NCI-H1436 treated with DMSO at 0.1 percent for 48 hours (cell line): ENCODE results near the gene MAP3K6.

Experiments
- DNase-seq: peaks from one replicate; lab custom pipeline; 2025; lab: John Stamatoyannopoulos, UW

MAP3K6 gene

DNA sequence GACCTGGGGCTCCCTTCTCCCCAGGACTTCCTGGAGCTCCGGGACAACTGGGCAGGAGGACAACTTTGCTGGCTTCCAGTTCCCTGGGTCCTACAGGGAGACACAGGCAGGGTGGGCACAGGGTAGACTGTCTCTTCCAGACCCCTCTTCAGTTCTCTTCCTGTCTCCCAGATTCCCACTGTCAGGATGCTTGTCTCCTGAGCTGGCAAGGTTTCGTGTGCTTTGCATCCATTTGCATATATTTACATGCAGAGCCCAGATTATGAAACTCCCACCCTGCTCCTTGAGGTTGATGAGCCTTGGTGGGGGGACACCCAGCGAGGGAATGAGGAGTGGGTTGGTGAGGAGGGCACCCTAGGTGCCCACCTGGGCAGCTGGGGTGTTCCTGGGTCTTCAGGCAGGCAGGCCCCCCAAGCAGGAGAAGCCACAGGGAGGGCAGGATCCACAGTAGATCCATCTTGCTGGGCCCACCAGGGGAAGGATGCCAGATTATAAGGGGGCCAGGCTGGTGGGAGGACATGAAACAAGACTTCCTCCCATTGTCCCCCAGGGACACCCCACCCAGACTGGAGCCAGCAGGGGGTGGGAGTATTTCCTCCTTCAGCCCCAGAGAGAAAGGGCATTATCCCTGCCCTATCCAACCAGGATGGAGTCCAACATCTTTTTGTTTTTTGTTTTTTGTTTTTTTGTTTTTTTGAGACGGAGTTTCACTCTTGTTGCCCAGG, 7.8 kb upstream of the MAP3K6 start, which contains the start of gene FCN3:
Gene FCN3 (minus strand): TSS at position 463 of the 725 bp plus-strand sequence. CDS start 6 bp downstream, at position 457.
- no peak for DNase-seq

GRCh38 chr1:27372808-27373690, 6.3 kb upstream of the MAP3K6 start:
- no peak for DNase-seq

GRCh38 chr1:27372022-27372807, 5.5 kb upstream of the MAP3K6 start:
- DNase-seq = no peak

- DNase-seq = no peak
These were observed 2.3 kb upstream of the MAP3K6 start for GRCh38 chr1:27368869-27369582.

GRCh38 chr1:27367160-27367650, 444 bp upstream of the MAP3K6 start:
- no peak for DNase-seq

DNA sequence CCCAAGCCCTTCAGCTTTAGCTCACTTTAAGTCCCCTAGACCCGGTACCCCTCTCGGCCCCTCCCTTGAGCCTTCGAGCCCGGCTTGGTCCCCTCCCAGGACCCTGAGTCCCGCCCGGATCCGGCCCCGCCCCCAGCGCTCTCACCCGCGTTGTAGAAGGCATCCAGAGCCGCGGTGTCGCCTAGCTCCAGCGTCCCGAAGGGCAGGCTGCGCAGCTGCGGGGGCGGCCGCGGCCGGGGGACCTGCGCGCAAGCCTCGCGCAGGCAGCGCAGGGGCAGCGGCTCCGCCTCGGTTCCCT, 699 bp downstream of the MAP3K6 start:
- DNase-seq = no peak

DNA sequence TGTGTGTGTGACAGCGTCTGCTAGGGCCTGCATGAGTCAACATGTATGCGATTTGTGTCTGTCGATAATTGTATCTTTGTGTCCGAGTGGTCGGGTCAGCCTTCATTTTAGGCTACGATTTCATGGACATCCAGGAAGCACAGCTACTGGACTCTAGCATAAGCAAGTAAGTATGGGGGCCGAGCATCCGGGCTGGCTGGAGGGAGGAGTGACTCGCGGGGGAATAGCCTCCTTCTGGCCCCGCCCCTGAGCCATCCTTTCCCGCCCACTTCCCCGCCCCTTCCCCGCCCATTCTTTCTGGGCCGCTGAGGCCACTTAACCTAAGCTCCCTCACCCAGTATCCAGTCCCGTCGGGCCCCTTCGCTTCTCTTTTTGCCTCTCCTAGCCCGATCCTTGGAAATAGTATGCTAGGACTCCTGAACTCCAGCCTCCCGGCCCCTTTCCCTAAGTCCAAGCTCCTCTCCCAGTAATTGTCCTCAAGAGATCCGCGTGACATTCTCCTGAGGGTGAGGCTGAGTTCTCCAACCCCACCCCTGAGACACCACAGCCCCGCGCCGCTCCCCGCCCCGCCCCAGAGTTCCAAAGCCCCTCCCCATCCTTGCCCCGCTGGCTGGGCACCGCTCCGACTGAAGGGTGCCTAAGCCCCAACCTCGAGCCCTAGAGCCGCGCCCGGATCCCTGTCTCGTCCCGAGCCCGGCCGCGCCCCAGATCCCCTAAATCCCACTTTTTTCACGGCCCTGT, 1.2 kb downstream of the MAP3K6 start:
- peak; percentile 42 for DNase-seq

- no peak for DNase-seq
These were observed 1.9 kb downstream of the MAP3K6 start for GRCh38 chr1:27364696-27365371.

DNA sequence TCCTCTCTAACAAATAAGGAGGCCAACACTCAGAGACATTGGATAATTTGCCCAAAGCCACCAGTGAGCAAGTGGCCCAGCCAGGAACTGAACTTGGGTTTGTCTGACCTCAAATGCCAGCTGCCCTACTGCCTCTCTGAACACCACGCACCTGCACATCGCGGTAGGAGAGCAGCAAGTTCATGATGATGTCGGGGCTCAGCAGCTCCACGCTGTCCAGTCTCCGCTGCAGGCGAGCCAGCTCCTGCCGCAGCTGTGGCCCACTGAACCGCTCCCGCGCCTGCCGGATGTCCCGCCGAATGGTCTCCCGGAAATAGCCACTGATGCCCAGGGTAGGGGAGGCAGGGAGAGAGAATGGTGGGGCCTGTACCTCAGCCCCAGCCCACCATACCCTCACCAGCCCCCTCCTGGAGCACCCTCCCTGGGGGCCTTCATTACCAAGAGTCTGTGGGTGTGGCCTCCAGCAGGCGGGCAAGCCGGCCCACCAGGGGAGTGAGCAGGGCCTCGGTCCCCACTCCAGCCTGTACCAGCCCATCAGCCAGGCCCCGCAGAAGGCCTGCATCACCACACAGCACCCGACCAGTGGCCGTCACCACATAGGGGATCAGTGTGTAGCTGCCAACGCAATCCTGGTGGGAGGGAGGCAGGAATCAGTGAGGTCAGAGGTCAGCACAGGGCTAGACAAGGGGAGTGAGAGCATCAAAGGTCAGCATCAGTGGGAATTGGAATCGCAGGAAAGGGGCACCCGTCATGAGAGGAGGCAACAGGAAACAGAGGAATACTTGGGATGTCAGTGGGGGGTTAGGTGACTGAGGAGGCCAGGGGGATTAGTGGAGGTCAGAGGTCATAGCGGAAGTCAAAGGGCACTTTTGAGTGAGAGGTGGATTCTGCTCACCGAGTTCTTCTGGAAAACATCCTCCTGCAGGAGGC, 2.7 kb downstream of the MAP3K6 start:
- no peak for DNase-seq

GRCh38 chr1:27361553-27361952, 5.2 kb downstream of the MAP3K6 start:
- DNase-seq = no peak

DNA sequence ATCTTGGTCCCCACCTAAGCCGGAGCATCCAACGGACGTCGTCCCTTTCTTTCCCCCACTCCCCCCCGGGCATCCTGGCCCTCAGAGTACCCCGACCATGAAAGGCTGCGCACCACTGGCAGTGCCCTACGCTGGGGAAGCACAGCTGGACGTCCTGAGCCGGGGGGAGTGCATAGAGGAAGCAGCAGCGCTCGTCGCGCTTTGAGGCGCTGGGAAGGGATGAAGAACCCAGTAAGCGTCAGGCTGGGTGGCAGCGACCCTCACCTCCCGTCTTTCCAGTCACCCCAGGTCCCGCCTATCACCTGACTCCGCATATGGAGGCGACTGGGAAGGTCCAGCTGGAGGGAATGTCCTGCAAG, 5.7 kb downstream of the MAP3K6 start:
- DNase-seq = no peak

DNA sequence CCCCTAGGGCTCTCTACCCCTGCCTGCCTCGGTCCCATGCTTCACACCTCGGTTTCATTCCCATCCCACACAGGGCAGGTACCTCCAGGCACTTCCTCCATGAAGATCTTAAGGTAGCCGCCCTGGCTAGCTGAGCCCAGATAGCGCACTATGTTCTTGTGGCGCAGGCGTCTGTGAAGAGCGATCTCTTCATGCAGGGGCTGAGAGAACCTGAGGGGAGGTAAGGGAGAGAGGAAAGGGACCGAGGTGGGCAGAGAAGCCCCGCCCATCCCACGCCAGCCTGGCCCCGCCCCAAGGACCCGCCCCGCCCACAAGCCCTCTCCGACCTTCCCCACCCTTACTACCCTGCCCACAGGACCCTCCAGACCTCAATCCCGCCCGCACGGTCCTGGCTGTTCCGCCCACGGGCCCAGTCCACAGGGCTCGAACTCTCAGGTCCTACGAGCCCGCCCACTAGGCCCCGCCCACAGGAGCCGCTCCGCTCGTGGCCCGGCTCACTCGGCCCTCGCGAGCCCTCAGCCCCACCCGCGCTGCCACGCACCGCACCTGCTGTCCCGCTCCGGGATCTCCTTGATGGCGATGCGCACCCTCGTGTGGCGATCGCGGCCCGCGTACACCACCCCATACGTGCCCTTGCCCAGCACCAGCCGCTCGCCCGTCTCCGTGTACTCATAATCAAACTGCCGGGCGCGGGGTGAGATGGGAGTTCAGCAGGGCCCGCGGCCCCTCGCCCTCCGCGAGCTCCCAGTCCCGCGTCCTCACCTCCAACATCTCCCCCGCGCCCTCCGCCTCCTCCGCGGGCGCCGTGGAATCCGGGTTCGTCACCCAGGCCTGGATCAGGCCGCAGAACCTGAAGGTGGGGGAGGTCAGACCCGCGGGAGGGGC, 6.4 kb downstream of the MAP3K6 start:
- DNase-seq = no peak

DNA sequence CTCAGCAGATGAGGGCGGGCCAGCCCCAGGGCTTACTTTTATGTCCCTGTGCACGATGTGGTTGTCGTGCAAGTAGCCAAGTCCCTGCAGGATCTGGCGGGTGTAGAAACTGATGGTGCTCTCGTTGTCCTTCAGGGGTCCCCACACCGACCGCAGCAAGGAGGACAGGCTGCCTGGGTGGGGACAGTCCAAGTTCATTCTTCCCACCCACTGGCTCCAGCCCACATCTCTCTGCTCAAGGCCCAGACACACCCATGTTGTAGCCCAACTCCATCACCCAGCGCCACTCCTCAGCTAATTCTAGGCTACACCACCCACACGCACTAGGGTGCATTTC, 7.0 kb downstream of the MAP3K6 start:
- no peak for DNase-seq

DNA sequence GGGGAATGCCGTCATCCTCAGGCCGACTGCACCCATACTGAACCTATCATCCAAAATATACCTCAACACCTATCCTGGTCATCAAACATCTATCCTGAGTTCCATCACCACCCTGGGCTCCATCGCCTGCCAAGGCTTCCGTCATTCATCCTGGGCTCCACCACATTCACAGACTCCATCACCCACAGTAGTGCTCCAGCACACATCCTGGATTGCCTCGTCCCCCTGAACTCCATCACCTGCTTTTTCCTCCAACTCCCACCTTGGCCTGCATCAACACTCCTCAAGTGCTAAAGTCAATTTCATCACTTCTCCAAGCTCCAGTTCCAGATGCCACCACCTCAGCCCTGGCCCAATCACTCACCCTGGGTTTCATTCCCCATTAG, 7.8 kb downstream of the MAP3K6 start:
- DNase-seq = no peak

- DNase-seq = no peak
These were observed 8.5 kb downstream of the MAP3K6 start for GRCh38 chr1:27358038-27358927.

- DNase-seq = no peak
These were observed 9.3 kb downstream of the MAP3K6 start for GRCh38 chr1:27357281-27358037.
